CD4-positive, alpha-beta memory T cell (primary cell): ENCODE measurements around the gene PMVK. TPM values are rescaled to one million over a fixed set of nuclear protein-coding genes. Genes with fewer than 3 reads are reported as not detected.

Experiments used
- CTCF ChIA-PET: fragments of 350-600 bp; sonication (Branson Sonifier 250); formaldehyde crosslinking; loops from one replicate; lab custom pipeline; 2021; ENCODE audit warnings: inconsistent platforms; ENCODE audit not compliant: partially characterized antibody; lab: Charles Lee
- POLR2A ChIA-PET: fragments of 350-600 bp; sonication (Branson Sonifier 250); formaldehyde crosslinking; loops from one replicate; lab custom pipeline; 2021; ENCODE audit not compliant: partially characterized antibody; lab: Charles Lee
- DNase-seq, 5 donors: peaks; one replicate each; pipeline versions ENCODE4 v3.0.0 to v3.0.0-alpha.2; 2020 to 2022; ENCODE audit warnings: mixed read lengths in 1 of 5
- H3K27ac ChIP-seq: one replicate; pipeline ENCODE4 v1.7.0; 2013; ENCODE audit warnings: low read depth, low read length
- H3K27me3 ChIP-seq: 2 replicates; pipeline ENCODE4 v1.7.0; 2013; ENCODE audit warnings: mild to moderate bottlenecking, low read length, moderate library complexity; ENCODE audit not compliant: insufficient read depth
- H3K36me3 ChIP-seq: 2 replicates; pipeline ENCODE4 v1.7.0; 2013; ENCODE audit warnings: mild to moderate bottlenecking, low read length, moderate library complexity; ENCODE audit not compliant: insufficient read depth
- H3K4me1 ChIP-seq: 2 replicates; pipeline ENCODE4 v1.7.0; 2013; ENCODE audit warnings: mild to moderate bottlenecking, low read length, moderate library complexity; ENCODE audit not compliant: insufficient read depth
- H3K4me3 ChIP-seq, 2 donors: one replicate each; pipeline ENCODE4 v1.7.0; 2013; ENCODE audit warnings: low read length in 2 of 2, mild to moderate bottlenecking in 1 of 2
- H3K9me3 ChIP-seq, 2 donors: one replicate each; pipeline ENCODE4 v1.7.0; 2013; ENCODE audit warnings: low read length in 2 of 2, control low read depth in 1 of 2; ENCODE audit not compliant: control insufficient read depth in 1 of 2
- H3K27ac Mint-ChIP-seq, 7 donors: one replicate each; pipeline ENCODE4 v1.8.0; 2020 to 2021; ENCODE audit warnings: mixed read lengths in 7 of 7, mild to moderate bottlenecking in 6 of 7, inconsistent platforms in 3 of 7, moderate library complexity in 3 of 7
- H3K27me3 Mint-ChIP-seq, 2 donors: one replicate each; pipeline ENCODE4 v1.8.0; 2020 to 2021; ENCODE audit warnings: mixed read lengths in 2 of 2
- H3K36me3 Mint-ChIP-seq, 2 donors: one replicate each; pipeline ENCODE4 v1.8.0; 2020 to 2021; ENCODE audit warnings: mixed read lengths in 2 of 2, inconsistent platforms in 1 of 2, mild to moderate bottlenecking in 1 of 2
- H3K4me1 Mint-ChIP-seq, 4 donors: one replicate each; pipeline ENCODE4 v1.8.0; 2020 to 2021; ENCODE audit warnings: mixed read lengths in 4 of 4, mild to moderate bottlenecking in 1 of 4
- H3K4me3 Mint-ChIP-seq, 8 donors: one replicate each; pipeline ENCODE4 v1.8.0; 2020 to 2021; ENCODE audit warnings: mixed read lengths in 8 of 8, mild to moderate bottlenecking in 7 of 8, moderate library complexity in 6 of 8, inconsistent platforms in 3 of 8
- H3K9me3 Mint-ChIP-seq, 8 donors: one replicate each; pipeline ENCODE4 v1.8.0; 2020 to 2021; ENCODE audit warnings: mixed read lengths in 8 of 8, mild to moderate bottlenecking in 5 of 8, inconsistent platforms in 3 of 8, moderate library complexity in 1 of 8
- intact Hi-C: fragments of 100-400 bp; cut with micrococcal nuclease; formaldehyde crosslinking; loops from one replicate; pipeline ENCODE4 v1.15.1; 2023
- polyA plus RNA-seq, 2 donors: library from polyadenylated mRNA; unstranded; fragments of 300-500 nt; fragmentation: Illumina TruSeq; gene quantifications; one replicate each; pipeline ENCODE4 v1.2.3, GENCODE V29; 2021
- total RNA-seq, 2 experiments: library from RNA; stranded (reverse); gene quantifications; one replicate each; pipeline ENCODE4 v1.2.3, GENCODE V29; 2021

PMVK gene
- total and polyA plus RNA-seq, 4 experiments from 2014 or later = 17.6 to 87.0 (median 41.4) TPM

DNA sequence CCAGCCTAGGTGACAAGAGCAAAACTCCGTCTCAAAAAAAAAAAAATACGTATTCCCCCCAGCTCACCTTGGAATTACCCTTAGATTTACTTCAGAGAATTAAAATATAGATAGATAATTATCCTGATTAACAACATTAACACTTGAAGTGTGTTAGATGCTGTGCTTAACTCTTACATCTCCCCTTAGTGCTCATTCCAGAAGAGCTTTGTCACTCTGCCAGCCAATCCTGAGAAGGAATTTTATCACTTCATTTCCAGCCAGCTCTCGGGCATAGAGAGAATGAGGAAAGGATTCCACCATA lies 35.6 kb upstream of the PMVK start:
- H3K36me3 Mint-ChIP-seq = peaks cover 10 to 29% of the 10 kb centered on the region in 2 donors
- peaks cover 45% of the 10 kb centered on the region for H3K4me1 ChIP-seq
- peak overlapping the region in 1 of 7 donors; percentile 82 for H3K27ac Mint-ChIP-seq
- no peaks in the 10 kb centered on the region for H3K27me3 ChIP-seq
- no peaks in the 10 kb centered on the region for H3K27me3 Mint-ChIP-seq
- intact Hi-C loops = no loop called here
- H3K27ac ChIP-seq = peak overlapping the region; percentile 95
- peaks cover 23% of the 10 kb centered on the region for H3K36me3 ChIP-seq
- H3K9me3 Mint-ChIP-seq = no peaks in the 10 kb centered on the region
- peak overlapping the region in 2 of 8 donors; percentile 9 to 52 for H3K4me3 Mint-ChIP-seq
- CTCF ChIA-PET = interaction anchor here (1.2 to 16.3 kb wide), 6 partner anchors 11 to 45 kb away, joined by 3 to 226 read pairs (median 32); partner anchors contain the start of genes FLAD1, PBXIP1 and PYGO2
- DNase-seq = no peak
- POLR2A ChIA-PET = interaction anchor here (1.4 to 41.7 kb wide), 6 partner anchors 9 to 35 kb away, joined by 3 to 1543 read pairs (median 92); partner anchors contain the start of genes FLAD1, LENEP, PBXIP1 and PMVK
- peaks cover 22 to 36% (median 28%) of the 10 kb centered on the region in 4 donors for H3K4me1 Mint-ChIP-seq
- H3K4me3 ChIP-seq = no peak overlapping the region
- no peaks in the 10 kb centered on the region for H3K9me3 ChIP-seq

DNA sequence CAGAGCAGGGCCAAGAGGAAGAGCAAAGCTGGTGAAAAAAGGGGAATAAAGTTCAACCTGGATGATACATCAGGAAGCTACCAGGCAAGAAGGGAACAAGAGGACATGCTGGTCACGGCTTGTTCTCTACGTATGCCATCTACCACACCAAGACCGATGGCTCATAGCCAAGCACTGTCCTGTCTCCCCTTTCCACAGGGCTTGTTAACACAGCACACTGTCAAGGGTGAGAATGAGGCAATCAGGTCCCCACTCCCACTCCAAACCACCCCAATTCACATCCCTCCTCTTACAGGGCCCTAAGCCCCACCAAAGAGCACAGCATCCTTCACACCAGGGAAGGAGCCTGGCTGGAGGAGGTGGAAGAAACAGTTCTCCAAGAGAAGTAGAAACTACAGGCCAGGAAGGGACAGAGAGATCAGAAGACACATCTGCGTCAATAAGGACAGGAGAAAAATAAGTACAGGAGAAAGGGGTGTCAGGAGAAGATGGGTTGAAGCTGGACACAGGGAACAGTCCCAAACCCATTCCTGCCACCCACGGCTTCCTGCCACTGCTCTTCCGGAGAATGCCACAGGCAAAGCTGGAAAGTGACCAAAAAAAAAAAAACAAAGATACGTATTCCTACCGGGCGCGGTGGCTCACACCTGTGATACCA lies 35.0 kb upstream of the PMVK start:
- Mint-ChIP-seq H3K4me3 (peak overlapping the region; percentile 15 to 58 (median 44)), H3K36me3 (peaks cover 15 to 36% of the 10 kb centered on the region in 2 donors), H3K9me3 (no peaks in the 10 kb centered on the region), H3K27me3 (no peaks in the 10 kb centered on the region), H3K27ac (peak overlapping the region in 6 of 7 donors; percentile 84 to 87 (median 86)), H3K4me1 (peaks cover 22 to 35% (median 27%) of the 10 kb centered on the region in 4 donors)
- ChIA-PET POLR2A (interaction anchor here (0.7 to 41.7 kb wide), 8 partner anchors 9 to 80 kb away, joined by 3 to 1543 read pairs (median 48); partner anchors contain the start of genes ADAM15, FLAD1, LENEP and PBXIP1), CTCF (interaction anchor here (0.9 to 16.3 kb wide), 7 partner anchors 10 to 120 kb away, joined by 3 to 226 read pairs (median 17); partner anchors contain the start of genes FLAD1, LENEP and PYGO2)
- H3K27ac ChIP-seq = peak overlapping the region; percentile 11
- peaks cover 30% of the 10 kb centered on the region for H3K36me3 ChIP-seq
- H3K27me3 ChIP-seq = no peaks in the 10 kb centered on the region
- H3K4me1 ChIP-seq = peaks cover 42% of the 10 kb centered on the region
- no peaks in the 10 kb centered on the region for H3K9me3 ChIP-seq
- no peak for DNase-seq
- intact Hi-C loops = no loop called here
- no peak overlapping the region for H3K4me3 ChIP-seq

DNA sequence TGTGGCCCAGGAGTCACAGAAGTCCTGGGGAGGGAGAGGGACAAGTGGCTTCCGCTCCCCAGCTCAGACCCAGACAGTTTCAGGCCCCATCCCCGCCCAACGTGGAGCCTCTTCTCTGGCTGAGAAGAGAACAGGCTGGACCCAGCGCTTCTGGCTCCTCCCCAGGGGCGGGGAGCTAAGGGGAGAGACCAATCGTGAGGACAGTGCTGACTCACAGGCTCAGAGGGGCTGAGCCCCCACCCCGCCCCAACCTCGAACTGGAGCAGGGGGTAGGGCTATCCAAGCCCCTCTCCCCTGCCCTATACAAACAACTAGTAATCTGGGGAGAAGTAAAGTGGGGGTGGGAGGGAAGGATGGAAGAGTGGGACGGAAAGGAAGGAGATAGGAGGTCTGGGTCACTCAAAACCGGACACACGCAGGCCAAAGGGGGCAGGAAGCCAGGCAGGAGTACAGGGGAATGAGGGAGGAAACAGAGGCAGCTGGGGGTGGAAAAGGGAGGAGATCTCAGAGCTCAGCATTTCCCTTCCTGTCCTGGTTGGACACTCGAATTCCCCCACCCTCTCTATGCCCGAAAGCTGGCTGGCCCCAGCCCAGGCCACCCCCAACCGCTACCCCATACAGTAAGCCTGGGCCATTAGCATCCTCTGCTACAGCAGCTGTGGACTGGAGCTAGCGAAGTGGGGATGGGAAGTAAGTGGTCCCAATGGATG lies 34.3 kb upstream of the PMVK start, which contains the start of gene SHC1:
Gene SHC1 (minus strand): TSS at position 117 of the 710 bp plus-strand sequence. CDS start 221 bp downstream, outside the sequence.
- H3K4me1 ChIP-seq = peaks cover 36% of the 10 kb centered on the region
- H3K27me3 ChIP-seq = no peaks in the 10 kb centered on the region
- no peak within 1 kb of the TSS for H3K4me3 ChIP-seq
- Mint-ChIP-seq H3K4me3 (peak within 1 kb of the TSS; percentile 15 to 58 (median 44)), H3K36me3 (peaks cover 16 to 39% of the 10 kb centered on the region in 2 donors), H3K27ac (peak within 1 kb of the TSS; percentile 57 to 87 (median 85)), H3K4me1 (peaks cover 22 to 35% (median 26%) of the 10 kb centered on the region in 4 donors), H3K9me3 (no peaks in the 10 kb centered on the region), H3K27me3 (no peaks in the 10 kb centered on the region)
- intact Hi-C loops = no loop called here
- POLR2A ChIA-PET = interaction anchor here (0.7 to 41.7 kb wide), 7 partner anchors 9 to 80 kb away, joined by 3 to 1543 read pairs (median 36); partner anchors contain the start of genes ADAM15, FLAD1, LENEP and PBXIP1
- CTCF ChIA-PET = interaction anchor here (0.9 to 16.3 kb wide), 7 partner anchors 10 to 121 kb away, joined by 3 to 226 read pairs (median 5); partner anchors contain the start of genes LENEP and PYGO2
- H3K27ac ChIP-seq = peak within 1 kb of the TSS; percentile 23
- H3K36me3 ChIP-seq = peaks cover 37% of the 10 kb centered on the region
- peak in 1 of 5 donors; percentile 46 for DNase-seq
- no peaks in the 10 kb centered on the region for H3K9me3 ChIP-seq

DNA sequence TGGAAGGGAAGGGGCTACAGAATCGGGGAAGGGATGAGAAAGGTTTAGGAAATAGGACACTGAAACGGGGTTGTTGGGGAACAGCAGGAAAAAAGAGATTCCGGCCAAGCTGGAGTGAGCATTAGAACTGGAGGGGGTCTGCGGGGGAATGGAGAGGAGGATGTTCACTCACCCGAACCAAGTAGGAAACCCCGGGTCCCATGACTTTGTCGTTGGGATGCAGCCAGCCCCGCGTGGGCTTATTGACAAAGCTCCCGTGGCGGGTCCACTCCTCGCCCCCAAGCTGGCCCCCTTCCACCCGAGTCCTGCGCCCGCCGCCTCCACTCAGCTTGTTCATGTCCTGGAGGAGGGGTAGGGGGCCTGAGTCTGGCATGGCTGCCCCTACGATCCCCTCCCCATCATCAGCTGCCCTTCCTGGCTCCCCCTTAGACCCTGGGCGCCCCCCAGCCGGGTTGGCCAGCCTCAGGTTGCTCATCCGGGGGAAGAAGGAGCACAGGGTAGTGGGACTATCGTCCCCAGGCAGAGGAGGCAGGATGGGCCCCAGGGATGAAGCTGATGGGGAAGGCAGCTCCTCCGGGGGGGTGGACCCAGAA lies 33.4 kb upstream of the PMVK start:
- POLR2A ChIA-PET = interaction anchor here (1.9 to 41.7 kb wide), 5 partner anchors 8 to 36 kb away, joined by 10 to 1543 read pairs (median 126); partner anchors contain the start of genes FLAD1, LENEP, PBXIP1 and PMVK
- Histone ChIP-seq H3K36me3 (peaks cover 43% of the 10 kb centered on the region), H3K4me3 (no peak overlapping the region), H3K27ac (peak overlapping the region; percentile 11), H3K4me1 (peaks cover 36% of the 10 kb centered on the region), H3K27me3 (no peaks in the 10 kb centered on the region), H3K9me3 (no peaks in the 10 kb centered on the region)
- peak overlapping the region in 5 of 7 donors; percentile 57 to 83 (median 79) for H3K27ac Mint-ChIP-seq
- CTCF ChIA-PET = interaction anchor here (1.2 to 16.3 kb wide), 6 partner anchors 9 to 121 kb away, joined by 3 to 226 read pairs (median 5); partner anchors contain the start of genes PMVK and PYGO2
- H3K9me3 Mint-ChIP-seq = no peaks in the 10 kb centered on the region
- intact Hi-C loops = no loop called here
- H3K27me3 Mint-ChIP-seq = no peaks in the 10 kb centered on the region
- peaks cover 19 to 47% of the 10 kb centered on the region in 2 donors for H3K36me3 Mint-ChIP-seq
- H3K4me3 Mint-ChIP-seq = no peak overlapping the region
- peaks cover 22 to 35% (median 26%) of the 10 kb centered on the region in 4 donors for H3K4me1 Mint-ChIP-seq
- peak in 1 of 5 donors; percentile 39 for DNase-seq

DNA sequence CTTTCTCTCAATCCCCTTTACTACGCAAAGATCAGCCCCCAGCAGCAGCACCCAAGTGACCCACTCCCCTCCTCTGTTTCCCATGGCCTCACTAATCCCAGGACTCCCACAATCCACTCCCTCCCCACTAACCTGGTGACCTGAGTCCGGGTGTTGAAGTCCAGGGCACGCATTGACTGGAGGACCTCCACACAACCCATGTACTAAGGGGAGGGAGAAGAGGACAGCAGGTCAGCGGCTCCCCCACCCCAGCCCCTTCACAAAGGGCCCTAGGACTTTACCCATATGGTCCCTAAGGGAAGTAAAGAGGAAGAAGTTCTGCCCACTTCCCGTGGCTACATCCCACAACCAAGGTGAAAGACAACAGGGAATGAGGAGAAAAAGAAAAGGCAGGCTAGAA lies 32.7 kb upstream of the PMVK start:
- Mint-ChIP-seq H3K36me3 (peaks cover 22 to 52% of the 10 kb centered on the region in 2 donors), H3K27ac (peak overlapping the region in 6 of 7 donors; percentile 57 to 83 (median 78)), H3K27me3 (no peaks in the 10 kb centered on the region), H3K9me3 (no peaks in the 10 kb centered on the region), H3K4me3 (no peak overlapping the region), H3K4me1 (peaks cover 22 to 35% (median 26%) of the 10 kb centered on the region in 4 donors)
- peak in 1 of 5 donors; percentile 1 for DNase-seq
- ChIA-PET CTCF (interaction anchor here (1.4 to 16.3 kb wide), 3 partner anchors 8 to 48 kb away, joined by 3 to 226 read pairs (median 40); partner anchors contain the start of genes PMVK and PYGO2), POLR2A (interaction anchor here (9.7 to 41.7 kb wide), 3 partner anchors 7 to 37 kb away, joined by 126 to 1543 read pairs (median 219); partner anchors contain the start of genes LENEP, PBXIP1, PYGO2 and ZBTB7B)
- Histone ChIP-seq H3K27me3 (no peaks in the 10 kb centered on the region), H3K4me1 (peaks cover 36% of the 10 kb centered on the region), H3K27ac (peak overlapping the region; percentile 23), H3K36me3 (peaks cover 43% of the 10 kb centered on the region), H3K4me3 (no peak overlapping the region), H3K9me3 (no peaks in the 10 kb centered on the region)
- intact Hi-C loops = no loop called here

DNA sequence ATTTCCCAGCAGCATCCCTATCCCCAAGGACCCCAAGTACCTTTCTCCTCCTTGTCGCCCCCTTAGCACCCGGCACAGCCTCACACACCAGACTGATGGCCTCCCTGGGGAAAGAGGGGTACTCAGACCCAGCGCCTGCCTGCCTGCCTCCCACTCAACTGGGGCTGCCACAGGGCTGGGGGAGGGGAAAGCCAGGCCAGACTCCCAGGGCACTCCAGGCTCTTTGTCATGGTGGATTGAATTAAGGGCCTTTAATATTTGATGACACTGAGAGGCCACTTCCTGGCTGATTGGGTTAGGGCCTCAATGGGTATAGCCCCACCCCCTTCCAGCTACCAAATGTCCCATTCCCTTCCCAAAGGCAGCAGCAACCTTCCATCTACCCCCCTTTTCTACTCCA lies 32.2 kb upstream of the PMVK start:
- Mint-ChIP-seq H3K36me3 (peaks cover 25 to 56% of the 10 kb centered on the region in 2 donors), H3K27ac (peak overlapping the region in 5 of 7 donors; percentile 15 to 83 (median 61)), H3K4me3 (no peak overlapping the region), H3K27me3 (no peaks in the 10 kb centered on the region), H3K4me1 (peaks cover 25 to 39% (median 29%) of the 10 kb centered on the region in 4 donors), H3K9me3 (no peaks in the 10 kb centered on the region)
- ChIA-PET CTCF (interaction anchor here (1.4 kb wide), 1 partner anchor 32 kb away, joined by 3 read pairs; the partner anchor contains the start of gene PMVK), POLR2A (interaction anchor here (9.7 to 41.7 kb wide), 3 partner anchors 7 to 38 kb away, joined by 126 to 1543 read pairs (median 219); partner anchors contain the start of genes LENEP, PBXIP1, PYGO2 and ZBTB7B)
- Histone ChIP-seq H3K4me1 (peaks cover 35% of the 10 kb centered on the region), H3K27me3 (no peaks in the 10 kb centered on the region), H3K9me3 (no peaks in the 10 kb centered on the region), H3K4me3 (no peak overlapping the region), H3K36me3 (peaks cover 46% of the 10 kb centered on the region), H3K27ac (peak overlapping the region; percentile 23)
- intact Hi-C loops = no loop called here
- peak in 1 of 5 donors; percentile 33 for DNase-seq
